ENCODE results near the gene ATP10A.

Gene ATP10A

GRCh38 chr15:25694239-25694584 lies 168.9 kb downstream of the ATP10A start:
- DNase-seq, result no peak

- DNase-seq, result peak; percentile 19
Measured at GRCh38 chr15:25693321-25694238, 169.5 kb downstream of the ATP10A start.

GRCh38 chr15:25691544-25692430 lies 171.3 kb downstream of the ATP10A start:
- DNase-seq, result no peak

GRCh38 chr15:25690673-25691543 lies 172.2 kb downstream of the ATP10A start:
- no peak for DNase-seq

GRCh38 chr15:25689592-25689991 lies 173.5 kb downstream of the ATP10A start:
- no peak for DNase-seq

- DNase-seq, result no peak
Measured at GRCh38 chr15:25688166-25688565, 175.0 kb downstream of the ATP10A start.

- DNase-seq, result no peak
Measured at GRCh38 chr15:25687689-25688088, 175.4 kb downstream of the ATP10A start.

GRCh38 chr15:25687276-25687675 lies 175.9 kb downstream of the ATP10A start:
- no peak for DNase-seq

GRCh38 chr15:25686780-25687179 lies 176.3 kb downstream of the ATP10A start:
- no peak for DNase-seq

GRCh38 chr15:25684521-25685431 lies 178.4 kb downstream of the ATP10A start:
- DNase-seq, result no peak

GRCh38 chr15:25683911-25684310 lies 179.2 kb downstream of the ATP10A start:
- no peak for DNase-seq

- no peak for DNase-seq
Measured at GRCh38 chr15:25683415-25683814, 179.7 kb downstream of the ATP10A start.

- no peak for DNase-seq
Measured at GRCh38 chr15:25682340-25682739, 180.8 kb downstream of the ATP10A start.

- DNase-seq, result no peak
Measured at GRCh38 chr15:25680686-25681025, 182.5 kb downstream of the ATP10A start.

GRCh38 chr15:25679964-25680685 lies 183.0 kb downstream of the ATP10A start:
- DNase-seq, result no peak

GRCh38 chr15:25679492-25679891 lies 183.6 kb downstream of the ATP10A start:
- DNase-seq, result no peak

GRCh38 chr15:25678500-25678855 lies 184.6 kb downstream of the ATP10A start:
- no peak for DNase-seq

- DNase-seq, result no peak
Measured at GRCh38 chr15:25677719-25678499, 185.2 kb downstream of the ATP10A start.

- DNase-seq, result no peak
Measured at GRCh38 chr15:25676070-25676469, 187.1 kb downstream of the ATP10A start.

GRCh38 chr15:25675396-25675795 lies 187.7 kb downstream of the ATP10A start:
- DNase-seq, result no peak
